Dedifferentiated amniotic fluid mesenchymal stem cell (primary cell): Measurements from ENCODE around the gene BPIFB4.
"Not testable (repeated sequence)": the region's sequence is repeated elsewhere in the genome, so short reads cannot be mapped to it uniquely, and the experiment has no call there.

Source experiments
- DNase-seq: peaks from one replicate; pipeline ENCODE4 v3.0.0-alpha.2; 2016; ENCODE audit errors: extremely low spot score

BPIFB4 gene

DNA sequence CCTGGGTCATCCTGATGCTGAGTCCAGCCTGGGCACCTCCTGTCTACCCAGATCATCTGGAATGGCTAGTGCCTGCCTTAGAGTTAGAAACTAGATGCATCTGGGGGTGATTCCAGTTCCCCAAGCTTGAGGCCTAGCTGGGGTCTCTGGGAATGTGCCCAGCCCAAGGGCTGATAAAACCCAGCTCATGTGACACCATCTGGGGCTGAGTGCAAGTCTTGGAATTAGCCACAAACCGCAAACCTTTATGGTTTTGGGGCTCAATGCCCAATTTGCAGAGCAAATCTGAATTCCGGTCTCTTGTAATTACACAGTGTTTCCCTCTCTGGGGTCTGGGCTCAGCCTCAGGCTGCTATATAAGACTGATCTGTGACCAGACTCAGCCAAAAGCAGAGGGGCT, at the start of gene BPIFB4:
BPIFB4 (plus strand) TSS at position 385 of the 400 bp plus-strand sequence. CDS start 1,884 bp downstream, outside the sequence.
- peak; percentile 39 for DNase-seq

DNA sequence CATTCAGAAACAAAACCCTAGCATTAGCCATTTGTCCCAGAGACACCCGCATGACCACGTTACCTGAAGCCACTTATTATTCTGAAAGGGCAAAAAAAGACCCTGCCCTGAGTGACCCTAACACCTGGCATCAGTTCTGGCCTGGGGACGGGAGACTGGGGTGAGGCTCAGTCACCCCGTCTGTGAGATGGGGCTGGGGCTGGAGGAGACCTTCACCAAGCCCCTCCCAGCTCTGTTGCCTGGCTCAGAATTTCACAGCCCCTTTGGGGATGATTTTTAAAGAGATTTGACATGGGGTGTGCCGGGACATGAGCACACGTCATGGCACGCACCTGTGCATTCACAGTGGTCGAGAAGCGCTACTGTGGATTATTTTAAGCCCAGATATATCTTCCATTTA, 49.4 kb upstream of the BPIFB4 start:
- no peak for DNase-seq

DNA sequence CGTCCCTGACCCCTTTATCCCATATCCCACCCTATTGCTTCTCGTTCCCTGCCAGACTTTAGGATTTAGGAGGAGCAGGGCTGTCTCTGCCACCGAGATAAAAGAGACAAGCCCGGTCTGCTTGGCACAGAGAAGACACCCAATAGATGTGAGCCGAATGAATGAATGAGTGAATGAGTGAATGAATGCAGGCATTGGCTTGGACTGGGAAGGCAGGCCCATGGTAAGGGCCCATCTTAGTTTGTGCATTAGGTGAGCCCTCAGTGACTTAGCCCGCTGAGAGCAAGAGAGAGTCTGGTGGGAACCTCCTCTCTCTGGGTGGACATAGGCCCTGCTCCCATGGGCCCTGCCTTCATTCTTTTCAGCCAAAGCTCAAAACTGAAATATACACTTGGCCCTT, 48.9 kb upstream of the BPIFB4 start:
- DNase-seq = no peak

DNA sequence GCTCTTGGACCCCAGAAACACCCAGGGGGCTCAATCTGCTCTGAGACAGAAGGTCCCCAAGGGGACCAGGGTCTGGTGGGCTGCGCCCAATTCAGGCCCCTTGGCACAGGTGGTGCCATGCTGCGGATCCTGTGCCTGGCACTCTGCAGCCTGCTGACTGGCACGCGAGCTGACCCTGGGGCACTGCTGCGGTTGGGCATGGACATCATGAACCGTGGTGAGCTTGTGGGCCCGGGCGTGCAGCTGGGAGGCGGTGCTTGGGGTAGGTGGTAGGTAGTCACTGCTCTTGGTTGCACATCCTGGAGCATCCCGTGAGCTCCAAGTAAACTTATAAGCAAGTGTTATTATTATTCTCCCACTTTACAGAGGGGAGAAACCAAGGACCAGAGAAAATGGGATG, 47.9 kb upstream of the BPIFB4 start, which contains the start of gene BPIFB6:
BPIFB6 (plus strand) TSS at position 118 of the 400 bp plus-strand sequence; CDS start at position 118, 0 bp downstream.
- no peak for DNase-seq

DNA sequence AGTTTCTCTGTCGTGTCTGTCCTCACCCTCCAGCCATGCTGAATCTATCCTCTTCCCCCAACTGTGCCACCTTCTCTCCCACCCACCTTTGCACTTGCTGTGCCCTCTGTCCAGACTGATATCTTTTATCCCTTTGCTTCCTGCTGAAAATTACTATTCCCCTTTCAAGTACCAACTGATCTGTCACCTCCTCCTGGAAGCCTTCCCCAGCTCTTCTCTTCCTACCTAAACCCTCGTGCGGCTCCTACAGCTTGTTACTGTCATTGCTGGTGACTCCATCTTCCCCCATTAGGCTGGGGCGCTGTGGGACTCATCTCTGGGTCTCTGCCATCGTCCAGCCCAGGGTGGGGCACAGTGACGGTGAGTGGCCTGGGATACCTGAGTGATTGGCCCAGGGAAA, 46.9 kb upstream of the BPIFB4 start:
- no peak for DNase-seq

DNA sequence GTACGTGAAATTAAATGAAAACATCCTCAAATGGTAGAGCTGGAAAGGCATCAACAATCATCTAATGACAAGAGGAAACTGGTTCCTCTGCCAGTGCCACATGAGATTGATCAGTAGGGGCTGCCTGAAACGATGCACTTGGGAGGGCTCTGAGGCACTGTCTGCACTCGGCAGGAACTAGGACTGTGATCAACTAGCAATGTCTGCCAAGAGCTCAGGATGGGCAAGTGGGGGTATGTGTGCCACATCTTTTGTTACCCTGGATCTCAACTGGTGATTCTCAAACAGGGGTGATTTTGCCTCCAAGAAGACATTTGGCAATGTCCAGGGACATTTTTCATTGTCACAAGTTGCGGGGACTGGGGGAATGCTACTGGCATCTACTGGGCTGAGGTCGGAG, 46.1 kb upstream of the BPIFB4 start:
- no peak for DNase-seq

DNA sequence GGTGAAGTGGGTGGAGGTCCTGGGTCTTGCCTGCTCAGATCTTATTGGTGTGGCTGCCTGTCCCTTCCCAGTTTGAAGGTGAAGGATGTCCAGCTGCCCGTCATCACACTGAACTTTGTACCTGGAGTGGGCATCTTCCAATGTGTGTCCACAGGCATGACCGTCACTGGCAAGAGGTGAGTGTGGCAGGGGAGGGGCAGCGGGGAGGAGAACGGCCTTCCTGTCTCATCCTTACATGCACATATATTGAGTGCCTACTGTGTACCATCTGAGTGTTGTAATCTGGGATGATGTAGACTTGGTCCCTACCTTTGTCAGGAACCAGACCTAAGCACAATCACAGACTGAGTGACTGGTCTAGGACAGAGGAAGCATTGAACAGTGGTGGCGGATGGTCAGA, 45.3 kb upstream of the BPIFB4 start:
- DNase-seq = no peak

DNA sequence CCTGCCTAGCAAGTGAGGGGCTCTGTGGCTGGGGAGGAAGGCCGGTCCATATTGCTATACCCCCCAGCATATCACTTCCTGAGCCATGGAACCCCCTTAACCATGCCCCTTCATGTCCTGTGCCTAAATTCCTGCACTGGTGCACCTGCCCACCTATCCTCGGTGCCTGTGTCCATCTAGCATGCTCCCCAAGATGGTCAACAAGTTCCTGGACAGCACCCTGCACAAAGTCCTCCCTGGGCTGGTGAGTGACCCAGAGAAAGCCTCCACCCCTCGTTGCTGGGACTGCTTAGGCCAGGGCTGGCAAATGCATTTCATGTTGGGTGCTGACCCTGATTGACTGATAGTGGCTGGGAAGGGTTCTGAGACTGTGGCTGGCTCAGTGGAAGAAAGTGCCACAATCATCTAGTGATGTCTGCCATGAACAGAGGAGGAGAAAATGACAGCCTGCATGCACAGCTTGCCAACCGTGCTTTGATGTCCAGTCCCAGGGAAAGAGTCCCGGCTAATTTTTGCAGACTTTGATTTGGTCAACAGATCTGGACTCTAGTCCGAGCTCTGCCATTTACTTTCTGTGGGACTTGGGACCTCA, 44.4 kb upstream of the BPIFB4 start:
- DNase-seq = no peak

DNA sequence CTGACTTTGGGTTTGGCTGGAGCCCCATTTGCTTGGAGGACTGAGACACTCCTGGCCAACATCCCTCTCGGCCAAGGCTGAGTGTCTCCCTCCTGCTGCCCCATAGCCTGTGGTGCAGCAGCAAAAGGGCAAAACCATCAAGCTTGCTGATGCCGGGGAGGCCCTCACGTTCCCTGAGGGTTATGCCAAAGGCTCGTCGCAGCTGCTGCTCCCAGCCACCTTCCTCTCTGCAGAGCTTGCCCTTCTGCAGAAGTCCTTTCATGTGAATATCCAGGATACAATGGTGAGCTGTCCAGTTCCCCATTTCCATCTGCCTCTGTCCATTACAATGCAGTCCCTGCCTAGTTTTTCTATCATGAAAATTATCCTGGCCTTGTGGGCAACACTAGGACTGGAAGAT, 42.0 kb upstream of the BPIFB4 start:
- DNase-seq = no peak

DNA sequence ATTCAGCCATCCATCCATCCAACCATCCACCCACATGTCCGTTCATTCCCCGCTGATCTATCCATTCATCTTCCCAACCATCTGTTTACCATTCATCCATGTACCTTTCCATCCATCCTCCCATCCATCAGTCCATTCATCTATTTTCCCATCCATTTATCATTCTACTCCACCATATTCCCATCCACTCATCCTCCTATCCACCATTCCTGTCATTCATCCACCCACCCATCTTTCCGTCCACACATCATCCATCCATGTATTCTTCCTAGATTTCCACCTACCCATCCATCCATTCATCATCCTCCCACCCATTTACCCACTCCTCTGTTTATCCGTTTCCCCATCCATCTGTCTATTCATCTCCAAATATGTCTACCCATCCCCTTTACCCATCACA, 41.2 kb upstream of the BPIFB4 start:
- no peak for DNase-seq

DNA sequence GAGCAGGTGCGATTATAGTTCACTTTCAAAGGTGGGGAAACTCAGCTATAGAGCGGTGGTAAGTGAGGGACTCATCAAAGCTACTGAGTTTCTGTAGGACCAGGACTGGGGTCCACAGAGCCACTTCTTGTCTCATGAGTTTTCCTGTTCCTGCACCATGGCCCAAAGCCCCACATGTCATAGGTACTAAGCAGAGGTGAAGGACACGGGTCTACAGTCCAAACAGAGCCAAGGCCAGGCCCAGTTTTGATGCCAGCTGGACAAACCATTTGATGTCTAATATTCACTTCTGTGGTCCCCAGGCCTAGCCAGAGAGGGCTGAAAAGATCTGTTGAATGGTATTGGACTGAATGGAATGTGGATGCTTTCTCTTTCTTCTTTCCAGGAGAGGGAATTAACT, 37.0 kb upstream of the BPIFB4 start:
- no peak for DNase-seq

DNA sequence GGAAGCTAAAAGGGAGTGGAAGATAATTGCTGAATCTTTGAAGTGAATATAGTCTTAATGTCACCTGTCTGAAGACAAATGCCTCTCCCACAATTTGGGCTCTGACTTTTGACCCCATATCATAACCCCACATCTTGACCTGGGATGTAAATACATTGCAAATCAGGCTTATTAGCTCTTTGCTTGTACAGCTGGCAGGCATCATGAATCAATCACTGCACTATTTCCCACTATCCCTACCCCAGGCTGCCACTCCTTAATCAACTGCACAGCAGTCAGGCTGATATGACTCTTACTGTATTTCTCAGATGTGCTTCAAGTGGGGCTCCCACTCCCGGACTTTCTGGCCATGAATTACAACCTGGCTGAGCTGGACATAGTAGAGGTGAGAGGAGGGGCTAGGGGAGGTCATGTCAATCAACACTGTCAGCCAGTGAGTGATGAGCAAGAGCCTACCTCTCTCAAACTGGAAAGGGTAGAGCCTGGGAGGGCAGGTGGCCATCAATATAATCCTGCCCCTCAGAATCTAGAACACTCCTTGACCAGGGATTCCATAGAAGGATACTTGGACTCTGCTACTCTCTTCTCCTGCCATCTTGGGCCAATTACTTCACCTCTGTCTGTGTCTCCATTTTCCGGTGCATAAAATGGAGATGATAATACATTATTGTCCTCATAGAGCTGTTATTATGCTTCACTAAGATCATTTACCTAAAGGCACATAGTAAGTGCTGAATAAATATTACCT, 36.3 kb upstream of the BPIFB4 start:
- DNase-seq = no peak

DNA sequence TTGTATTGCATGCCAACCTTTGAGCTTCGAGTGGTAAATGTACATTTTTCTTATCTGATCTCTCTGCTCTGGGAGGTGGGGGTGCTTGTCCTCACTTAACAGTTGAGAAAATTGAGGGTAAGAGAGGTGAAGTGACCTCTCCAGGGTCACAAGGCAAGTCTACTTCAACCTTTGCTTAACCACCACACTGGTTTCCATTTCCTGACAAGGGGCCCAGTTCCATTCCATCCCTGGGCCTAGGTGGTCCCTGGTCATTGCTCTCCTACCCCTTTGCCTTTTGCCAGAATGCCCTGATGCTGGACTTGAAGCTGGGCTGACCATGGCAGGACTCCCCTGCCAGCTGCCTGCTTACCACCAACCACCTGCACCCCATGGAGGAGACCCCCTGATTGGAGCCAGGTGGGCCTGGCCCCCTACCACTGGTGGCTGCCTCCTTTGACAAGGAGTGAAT, 35.7 kb upstream of the BPIFB4 start:
- no peak for DNase-seq

DNA sequence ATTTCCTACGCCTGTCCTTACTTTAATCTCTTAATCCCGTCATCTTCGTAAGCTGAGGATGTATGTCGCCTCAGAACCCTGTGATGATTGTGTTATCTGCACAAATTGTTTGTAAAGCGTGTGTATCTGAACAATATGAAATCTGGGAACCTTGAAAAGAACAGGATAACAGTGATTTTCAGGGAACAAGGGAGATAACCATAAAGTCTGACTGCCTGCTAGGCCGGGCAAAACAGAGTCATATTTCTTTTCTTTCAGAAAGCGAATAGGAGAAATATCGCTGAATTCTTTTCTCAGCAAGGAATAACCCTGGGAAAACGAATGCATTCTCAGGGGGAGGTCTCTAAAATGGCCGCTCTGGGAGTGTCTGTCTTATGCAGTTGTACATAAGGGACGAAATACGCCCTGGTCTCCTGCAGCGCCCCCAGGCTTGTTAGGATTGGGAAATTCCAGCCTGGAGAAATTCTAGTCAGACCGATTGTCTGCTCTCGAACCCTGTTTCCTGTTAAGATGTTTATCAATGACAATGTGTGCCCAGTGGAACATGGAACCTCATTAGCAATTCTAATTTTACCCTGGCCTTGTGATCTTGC, 34.2 kb upstream of the BPIFB4 start:
- not testable (repeated sequence) for DNase-seq

DNA sequence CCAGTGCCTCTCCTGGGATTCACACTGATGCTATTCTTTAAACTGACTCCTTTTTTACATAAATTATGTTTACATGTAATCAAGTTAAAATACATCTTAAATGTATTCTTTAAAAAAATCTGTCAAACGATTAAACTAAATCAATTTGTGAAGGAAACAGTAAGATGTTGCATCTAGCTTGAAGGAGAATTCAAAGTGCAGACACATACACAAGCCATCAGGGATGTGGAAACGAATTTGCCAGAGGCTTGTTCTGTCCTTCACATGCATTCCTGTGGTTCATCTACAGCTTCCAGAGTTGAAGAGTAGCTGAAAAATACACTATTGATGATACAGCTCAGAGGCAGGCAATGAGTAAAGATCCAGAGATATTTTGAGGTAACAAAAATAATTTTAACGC, 33.0 kb upstream of the BPIFB4 start:
- DNase-seq = no peak

DNA sequence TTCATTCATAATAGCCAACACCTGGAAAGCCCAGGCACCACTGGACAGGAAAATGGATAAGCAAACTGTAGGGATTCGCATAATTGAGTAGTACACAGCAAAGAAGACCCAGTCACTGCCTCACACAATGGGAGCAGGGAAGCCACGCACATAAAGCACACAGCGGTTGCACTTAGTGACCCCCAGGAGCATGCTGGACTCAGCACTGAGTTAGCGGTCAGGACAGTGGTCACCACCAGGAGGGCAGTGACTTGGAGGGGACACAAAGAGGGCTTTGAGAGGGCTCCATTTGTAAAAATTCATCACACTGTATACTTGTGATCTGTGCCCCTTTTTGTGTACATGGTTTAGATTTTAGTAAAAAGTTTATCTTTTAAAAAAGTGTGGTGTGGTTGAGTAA, 28.1 kb upstream of the BPIFB4 start:
- DNase-seq = no peak

DNA sequence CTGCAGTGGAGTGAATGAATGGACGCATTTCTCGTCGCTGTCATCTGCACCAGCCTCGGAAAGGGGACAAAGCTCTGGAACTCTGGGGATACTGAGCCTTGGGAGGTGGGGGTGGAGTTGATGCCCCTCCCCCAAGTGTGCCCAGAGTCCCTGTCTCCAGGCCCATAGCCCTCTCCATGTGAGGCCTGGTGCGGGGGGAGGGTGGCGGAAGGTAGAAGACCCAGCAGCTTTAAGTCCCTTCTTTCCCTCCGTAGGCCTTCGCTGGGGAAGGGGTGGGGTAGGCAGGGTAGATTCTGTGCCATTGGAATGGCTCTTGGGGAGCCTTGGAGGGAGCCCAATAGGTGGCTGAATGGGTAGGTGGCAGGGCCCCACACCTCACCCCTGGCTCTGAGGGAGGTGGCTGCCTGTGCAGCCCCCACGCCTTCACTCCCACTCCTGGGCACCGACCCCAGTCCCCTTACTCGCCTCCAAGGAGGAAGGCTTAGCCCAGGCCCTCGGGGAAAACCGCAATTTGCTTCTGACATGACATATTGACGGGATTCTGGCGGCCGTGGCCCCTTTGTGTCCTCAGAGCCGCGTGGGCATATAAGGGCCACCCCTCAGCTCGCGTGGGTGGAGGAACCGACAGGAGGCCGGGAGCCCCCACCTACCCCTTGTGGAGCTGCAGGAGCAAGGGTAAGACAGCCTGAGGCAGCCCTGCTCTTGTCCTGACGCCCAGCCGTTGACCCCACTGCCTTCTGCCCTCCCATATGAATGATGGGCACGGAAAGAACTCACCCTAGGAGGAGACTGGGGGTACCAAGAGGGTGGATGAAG, 25.9 kb upstream of the BPIFB4 start, which contains the start of gene BPIFB3:
BPIFB3 (plus strand) TSS at position 613 of the 816 bp plus-strand sequence. CDS start 1,533 bp downstream, outside the sequence.
- DNase-seq = no peak

DNA sequence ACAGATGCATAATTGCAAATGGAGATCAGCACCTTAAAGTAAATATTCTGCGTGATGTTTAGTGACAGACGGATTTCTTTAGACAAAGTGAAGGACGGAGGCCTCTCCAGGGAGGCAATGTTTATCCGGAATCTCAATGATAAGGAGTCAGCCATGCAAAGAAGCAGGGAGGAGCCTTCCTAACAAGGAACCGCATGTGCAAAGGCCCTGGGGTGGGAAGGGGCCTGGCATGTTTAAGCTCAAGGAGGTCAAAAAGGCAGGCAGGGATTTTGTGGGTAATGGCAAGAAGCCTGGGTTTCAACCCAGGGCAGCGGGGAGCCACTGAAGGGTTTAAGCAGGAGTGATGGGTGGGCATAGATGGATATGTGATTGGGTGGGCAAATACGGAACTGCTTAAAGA, 25.1 kb upstream of the BPIFB4 start:
- no peak for DNase-seq

DNA sequence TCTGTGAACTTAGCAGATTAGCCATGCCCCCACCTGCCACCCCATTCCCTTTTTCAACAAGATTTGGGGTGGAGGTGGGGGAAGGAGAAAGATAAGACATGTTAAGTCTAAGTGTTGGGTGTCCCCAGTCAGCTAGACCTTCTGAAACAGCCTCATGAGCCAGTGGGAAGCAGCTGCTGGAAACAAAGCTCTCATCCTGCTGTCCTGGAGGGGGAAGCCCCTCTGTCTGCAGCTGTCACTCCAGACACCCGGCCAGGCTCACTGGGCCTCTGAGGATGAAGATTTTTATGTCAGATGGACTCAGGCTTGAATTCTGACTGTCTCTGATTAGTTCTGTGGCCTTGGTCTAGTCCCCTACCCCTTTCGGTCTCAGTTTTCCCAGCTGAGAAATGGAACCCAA, 24.7 kb upstream of the BPIFB4 start:
- DNase-seq = no peak

DNA sequence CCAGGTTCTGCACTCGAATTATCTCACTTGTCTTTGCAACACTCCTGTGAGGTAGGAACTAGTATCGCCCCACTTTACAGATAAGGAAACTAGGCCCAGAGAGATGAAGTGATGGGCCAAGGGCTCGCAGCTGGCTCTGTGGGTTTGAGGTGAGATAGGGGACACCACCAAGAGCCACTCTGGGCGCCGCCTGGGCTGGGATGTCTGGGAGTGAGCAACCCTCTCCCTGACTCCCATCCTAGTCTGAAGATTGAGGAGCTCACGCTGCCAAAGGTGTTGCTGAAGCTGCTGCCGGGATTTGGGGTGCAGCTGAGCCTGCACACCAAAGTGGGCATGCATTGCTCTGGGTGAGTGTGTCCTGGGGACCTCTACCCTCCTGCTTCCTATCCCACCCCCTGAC, 20.3 kb upstream of the BPIFB4 start:
- no peak for DNase-seq

DNA sequence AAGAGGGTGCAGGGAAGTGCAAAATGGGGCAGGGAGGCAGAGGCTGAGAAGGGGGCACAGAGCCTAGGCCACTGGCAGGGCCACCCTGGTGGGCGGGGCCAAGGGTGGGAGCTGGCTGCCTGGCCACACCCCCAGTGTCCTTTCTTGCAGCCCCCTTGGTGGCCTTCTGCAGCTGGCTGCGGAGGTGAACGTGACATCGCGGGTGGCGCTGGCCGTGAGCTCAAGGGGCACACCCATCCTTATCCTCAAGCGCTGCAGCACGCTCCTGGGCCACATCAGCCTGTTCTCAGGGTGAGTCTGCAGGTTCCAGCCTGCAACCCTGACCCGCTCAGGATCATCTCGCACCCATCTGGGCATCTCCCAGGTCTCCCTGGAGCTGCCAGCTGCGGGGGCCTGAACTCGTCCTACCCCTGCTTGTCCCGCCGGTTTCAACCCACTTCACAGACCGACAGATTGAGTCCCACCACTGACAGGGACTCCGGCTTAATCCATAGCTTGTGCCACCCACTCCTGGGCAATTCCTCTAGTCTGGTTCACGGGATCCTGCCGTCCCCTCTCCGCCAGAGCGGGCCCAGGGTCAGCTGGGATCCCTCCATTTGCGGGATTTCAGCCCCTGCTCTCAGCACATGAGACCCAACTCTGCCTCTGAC, 19.6 kb upstream of the BPIFB4 start:
- no peak for DNase-seq

DNA sequence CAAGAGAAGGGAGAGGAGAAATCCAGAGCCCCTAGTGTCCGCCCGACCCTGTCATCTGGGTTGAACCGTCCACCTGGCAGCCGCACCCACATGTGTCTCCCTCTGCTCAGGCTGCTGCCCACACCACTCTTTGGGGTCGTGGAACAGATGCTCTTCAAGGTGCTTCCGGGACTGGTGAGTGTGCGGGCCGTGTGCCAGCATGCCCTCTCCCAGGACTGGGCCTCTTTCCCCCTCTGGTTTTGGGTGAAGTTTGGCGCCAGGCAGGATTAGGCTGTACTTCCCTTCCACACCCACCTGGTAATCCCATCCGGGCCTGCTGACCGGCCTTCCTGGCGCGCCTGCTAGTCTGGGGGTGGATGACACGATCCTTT, 17.8 kb upstream of the BPIFB4 start:
- no peak for DNase-seq
